GM12878 (cell line): ENCODE measurements around the gene TSR3. TPM values are rescaled to one million over a fixed set of nuclear protein-coding genes. Genes with fewer than 3 reads are reported as not detected.
A peak's percentile ranks its signal among the peaks of the same experiment; 100 is the strongest.

Experiments
- BHLHE40 ChIP-seq, 2 experiments: fragments of 450-650 bp in 1 of 2; IDR thresholded peaks; 2 replicates each; pipeline ENCODE4 v1.6.1; 2011 to 2017; ENCODE audit warnings: low read depth in 2 of 2, borderline replicate concordance in 1 of 2, improper control_type of control experiment in 1 of 2, low read length in 1 of 2, mild to moderate bottlenecking in 1 of 2
- CBX5 ChIP-seq: sonication (generic); IDR thresholded peaks from 2 replicates; pipeline ENCODE4 v1.6.1; 2016; ENCODE audit warnings: low read depth, moderate library complexity, mild to moderate bottlenecking, inconsistent platforms
- EZH2 ChIP-seq: IDR thresholded peaks from 2 replicates; pipeline ENCODE4 v1.6.1; 2012; ENCODE audit warnings: low read depth, mild to moderate bottlenecking, control low read depth, inconsistent platforms, low read length, borderline replicate concordance; ENCODE audit not compliant: control insufficient read depth
- IKZF1 ChIP-seq: fragments of 450-650 bp; conservative IDR thresholded peaks from 2 replicates; pipeline ENCODE4 v1.6.1; 2017; ENCODE audit warnings: antibody characterized with exemption, mild to moderate bottlenecking
- MTA2 ChIP-seq: fragments of 450-650 bp; IDR thresholded peaks from 2 replicates; pipeline ENCODE4 v1.6.1; 2016; ENCODE audit warnings: low read depth, mild to moderate bottlenecking, moderate library complexity
- NR2F1 ChIP-seq: fragments of 450-650 bp; conservative IDR thresholded peaks from 2 replicates; pipeline ENCODE4 v1.6.1; 2017; ENCODE audit warnings: mild to moderate bottlenecking
- STAT3 ChIP-seq: IDR thresholded peaks from 2 replicates; pipeline ENCODE4 v1.6.1; 2011; ENCODE audit warnings: low read depth, low read length, improper control_type of control experiment
- SUPT20H ChIP-seq: IDR thresholded peaks from 2 replicates; pipeline ENCODE4 v1.6.1; 2011; ENCODE audit warnings: low read depth, mild to moderate bottlenecking, low read length, moderate library complexity, borderline replicate concordance; ENCODE audit not compliant: control insufficient read depth
- polyA plus RNA-seq, 11 experiments: library from polyadenylated mRNA; depleted of rRNA in 4 of 11; unstranded in 6 of 11; stranded (reverse) in 5 of 11; fragments of >200 nt; fragmentation: Nextera tagmentation in 4 of 11; fragmentation: Illumina TruSeq in 1 of 11; extraction: Ambion mirVana in 4 of 11; extraction: Trizol in 1 of 11; gene quantifications; 1 replicate in 1 of 11; 2 replicates in 10 of 11; pipeline versions ENCODE4 v1.2.1 to v1.2.3, GENCODE V29; 2011 to 2016; ENCODE audit warnings: inconsistent platforms in 2 of 11, missing spikeins in 2 of 11, low read depth in 1 of 11
- total RNA-seq, 4 experiments: library from RNA; depleted of rRNA in 3 of 4; stranded (reverse); fragments of >200 nt in 3 of 4; fragmentation: Illumina TruSeq in 1 of 4; extraction: Trizol in 1 of 4; gene quantifications; 2 replicates each; pipeline versions ENCODE4 v1.2.1 to v1.2.3, GENCODE V29; 2013 to 2021
- TF ChIP-seq, protein P1 (sequence below): fragments of 450-650 bp; formaldehyde crosslinking; IDR thresholded peaks from 2 replicates; pipeline ENCODE4 v1.4.0; 2022; ENCODE audit warnings: mild to moderate bottlenecking, moderate library complexity
- TF ChIP-seq, protein P2 (sequence below): IDR thresholded peaks from 2 replicates; pipeline ENCODE4 v1.6.1; 2012; ENCODE audit warnings: low read depth, low read length, improper control_type of control experiment
- TF ChIP-seq, protein P3 (sequence below): fragments of 150-350 bp; IDR thresholded peaks from 2 replicates; pipeline ENCODE4 v1.6.1; 2016; ENCODE audit warnings: low read depth, low read length
- TF ChIP-seq, protein P4 (sequence below): fragments of 450-650 bp; IDR thresholded peaks from 2 replicates; pipeline ENCODE4 v1.6.1; 2018; ENCODE audit warnings: mild to moderate bottlenecking, low read depth, moderate library complexity; ENCODE audit not compliant: partially characterized antibody
- TF ChIP-seq, protein P5 (sequence below), 3 experiments: IDR thresholded peaks in 2 of 3; conservative IDR thresholded peaks in 1 of 3; 2 replicates each; pipeline ENCODE4 v1.5.1; 2011; ENCODE audit warnings: low read depth in 3 of 3, low read length in 3 of 3, mild to moderate bottlenecking in 3 of 3, control low read depth in 2 of 3, moderate library complexity in 2 of 3, inconsistent platforms in 1 of 3, mixed read lengths in 1 of 3; ENCODE audit not compliant: control insufficient read depth in 2 of 3, insufficient read depth in 1 of 3; ENCODE audit errors: extremely low read depth in 1 of 3

TSR3 gene
- total and polyA plus RNA-seq, 10 of the 15 experiments (the other 5 are each of a cell fraction or from before 2014, with no cell fraction given) = 3.4 to 108 (median 46.9) TPM

DNA sequence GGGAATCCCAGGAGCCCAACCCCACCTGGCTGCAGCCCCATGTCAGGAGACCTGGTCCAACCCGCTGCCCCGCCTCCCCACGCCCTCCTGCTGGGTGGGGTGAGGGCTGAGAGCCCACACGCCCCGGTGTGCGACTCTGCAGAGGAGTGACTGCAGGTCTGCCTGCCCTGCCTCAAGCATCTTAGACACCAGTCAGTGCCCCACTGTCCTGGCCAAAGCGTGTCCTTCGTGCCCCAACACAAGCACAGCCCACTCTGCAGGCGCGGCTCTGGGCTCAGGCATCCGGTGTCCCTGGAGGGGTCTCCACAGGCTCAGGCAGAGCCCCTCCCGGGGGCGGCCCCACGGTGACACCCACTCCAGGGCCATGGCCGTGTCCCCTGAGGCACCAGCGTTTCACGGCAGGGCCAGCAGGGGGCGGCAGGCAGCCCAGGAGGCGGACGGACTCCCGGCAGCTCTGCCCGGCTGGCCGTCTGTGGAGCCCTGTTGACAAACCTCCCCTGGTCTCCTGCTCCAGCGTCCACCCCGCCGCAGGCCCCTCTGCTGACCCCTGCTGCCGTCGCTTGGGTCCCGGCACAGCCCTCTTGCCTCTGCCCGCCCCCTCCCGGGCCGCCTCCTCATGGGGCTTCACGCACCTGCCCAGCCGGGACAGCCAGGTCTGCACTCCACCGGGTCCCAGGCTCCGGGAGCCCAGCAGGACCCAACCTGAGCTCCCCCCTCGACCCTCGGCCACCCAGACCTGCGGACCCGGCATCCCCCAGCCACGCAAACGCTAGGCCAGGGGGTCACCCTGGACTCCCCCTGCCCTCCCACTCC, 50.8 kb downstream of the TSR3 start (continued):
- TF ChIP-seq BHLHE40 (IDR thresholded peaks at IDR 0.05; ENCODE audit: borderline replicate concordance in 1 of 2, low read depth in 2 of 2, low read length in 1 of 2) = peak in 1 of 2 experiments; percentile 33; a peak in 1 of 4 replicates
- no peak for TF ChIP-seq MTA2
- TF ChIP-seq IKZF1 = peak; percentile 43; the same call in 1 of the 2 replicates
- no peak for TF ChIP-seq SUPT20H
- no peak for TF ChIP-seq EZH2
- TF ChIP-seq NR2F1 = no peak
- TF ChIP-seq, protein P1, sequence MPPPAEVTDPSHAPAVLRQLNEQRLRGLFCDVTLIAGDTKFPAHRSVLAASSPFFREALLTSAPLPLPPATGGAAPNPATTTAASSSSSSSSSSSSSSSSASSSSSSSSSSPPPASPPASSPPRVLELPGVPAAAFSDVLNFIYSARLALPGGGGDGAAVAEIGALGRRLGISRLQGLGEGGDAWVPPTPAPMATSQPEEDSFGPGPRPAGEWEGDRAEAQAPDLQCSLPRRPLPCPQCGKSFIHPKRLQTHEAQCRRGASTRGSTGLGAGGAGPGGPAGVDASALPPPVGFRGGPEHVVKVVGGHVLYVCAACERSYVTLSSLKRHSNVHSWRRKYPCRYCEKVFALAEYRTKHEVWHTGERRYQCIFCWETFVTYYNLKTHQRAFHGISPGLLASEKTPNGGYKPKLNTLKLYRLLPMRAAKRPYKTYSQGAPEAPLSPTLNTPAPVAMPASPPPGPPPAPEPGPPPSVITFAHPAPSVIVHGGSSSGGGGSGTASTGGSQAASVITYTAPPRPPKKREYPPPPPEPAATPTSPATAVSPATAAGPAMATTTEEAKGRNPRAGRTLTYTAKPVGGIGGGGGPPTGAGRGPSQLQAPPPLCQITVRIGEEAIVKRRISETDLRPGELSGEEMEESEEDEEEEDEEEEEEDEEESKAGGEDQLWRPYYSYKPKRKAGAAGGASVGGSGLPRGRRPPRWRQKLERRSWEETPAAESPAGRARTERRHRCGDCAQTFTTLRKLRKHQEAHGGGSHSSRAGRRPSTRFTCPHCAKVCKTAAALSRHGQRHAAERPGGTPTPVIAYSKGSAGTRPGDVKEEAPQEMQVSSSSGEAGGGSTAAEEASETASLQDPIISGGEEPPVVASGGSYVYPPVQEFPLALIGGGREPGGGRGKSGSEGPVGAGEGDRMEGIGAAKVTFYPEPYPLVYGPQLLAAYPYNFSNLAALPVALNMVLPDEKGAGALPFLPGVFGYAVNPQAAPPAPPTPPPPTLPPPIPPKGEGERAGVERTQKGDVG = no peak
- TF ChIP-seq, protein P2, sequence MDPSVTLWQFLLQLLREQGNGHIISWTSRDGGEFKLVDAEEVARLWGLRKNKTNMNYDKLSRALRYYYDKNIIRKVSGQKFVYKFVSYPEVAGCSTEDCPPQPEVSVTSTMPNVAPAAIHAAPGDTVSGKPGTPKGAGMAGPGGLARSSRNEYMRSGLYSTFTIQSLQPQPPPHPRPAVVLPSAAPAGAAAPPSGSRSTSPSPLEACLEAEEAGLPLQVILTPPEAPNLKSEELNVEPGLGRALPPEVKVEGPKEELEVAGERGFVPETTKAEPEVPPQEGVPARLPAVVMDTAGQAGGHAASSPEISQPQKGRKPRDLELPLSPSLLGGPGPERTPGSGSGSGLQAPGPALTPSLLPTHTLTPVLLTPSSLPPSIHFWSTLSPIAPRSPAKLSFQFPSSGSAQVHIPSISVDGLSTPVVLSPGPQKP = no peak
- TF ChIP-seq, protein P3, sequence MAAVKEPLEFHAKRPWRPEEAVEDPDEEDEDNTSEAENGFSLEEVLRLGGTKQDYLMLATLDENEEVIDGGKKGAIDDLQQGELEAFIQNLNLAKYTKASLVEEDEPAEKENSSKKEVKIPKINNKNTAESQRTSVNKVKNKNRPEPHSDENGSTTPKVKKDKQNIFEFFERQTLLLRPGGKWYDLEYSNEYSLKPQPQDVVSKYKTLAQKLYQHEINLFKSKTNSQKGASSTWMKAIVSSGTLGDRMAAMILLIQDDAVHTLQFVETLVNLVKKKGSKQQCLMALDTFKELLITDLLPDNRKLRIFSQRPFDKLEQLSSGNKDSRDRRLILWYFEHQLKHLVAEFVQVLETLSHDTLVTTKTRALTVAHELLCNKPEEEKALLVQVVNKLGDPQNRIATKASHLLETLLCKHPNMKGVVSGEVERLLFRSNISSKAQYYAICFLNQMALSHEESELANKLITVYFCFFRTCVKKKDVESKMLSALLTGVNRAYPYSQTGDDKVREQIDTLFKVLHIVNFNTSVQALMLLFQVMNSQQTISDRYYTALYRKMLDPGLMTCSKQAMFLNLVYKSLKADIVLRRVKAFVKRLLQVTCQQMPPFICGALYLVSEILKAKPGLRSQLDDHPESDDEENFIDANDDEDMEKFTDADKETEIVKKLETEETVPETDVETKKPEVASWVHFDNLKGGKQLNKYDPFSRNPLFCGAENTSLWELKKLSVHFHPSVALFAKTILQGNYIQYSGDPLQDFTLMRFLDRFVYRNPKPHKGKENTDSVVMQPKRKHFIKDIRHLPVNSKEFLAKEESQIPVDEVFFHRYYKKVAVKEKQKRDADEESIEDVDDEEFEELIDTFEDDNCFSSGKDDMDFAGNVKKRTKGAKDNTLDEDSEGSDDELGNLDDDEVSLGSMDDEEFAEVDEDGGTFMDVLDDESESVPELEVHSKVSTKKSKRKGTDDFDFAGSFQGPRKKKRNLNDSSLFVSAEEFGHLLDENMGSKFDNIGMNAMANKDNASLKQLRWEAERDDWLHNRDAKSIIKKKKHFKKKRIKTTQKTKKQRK = no peak
- TF ChIP-seq CBX5 = no peak
- TF ChIP-seq, protein P4, sequence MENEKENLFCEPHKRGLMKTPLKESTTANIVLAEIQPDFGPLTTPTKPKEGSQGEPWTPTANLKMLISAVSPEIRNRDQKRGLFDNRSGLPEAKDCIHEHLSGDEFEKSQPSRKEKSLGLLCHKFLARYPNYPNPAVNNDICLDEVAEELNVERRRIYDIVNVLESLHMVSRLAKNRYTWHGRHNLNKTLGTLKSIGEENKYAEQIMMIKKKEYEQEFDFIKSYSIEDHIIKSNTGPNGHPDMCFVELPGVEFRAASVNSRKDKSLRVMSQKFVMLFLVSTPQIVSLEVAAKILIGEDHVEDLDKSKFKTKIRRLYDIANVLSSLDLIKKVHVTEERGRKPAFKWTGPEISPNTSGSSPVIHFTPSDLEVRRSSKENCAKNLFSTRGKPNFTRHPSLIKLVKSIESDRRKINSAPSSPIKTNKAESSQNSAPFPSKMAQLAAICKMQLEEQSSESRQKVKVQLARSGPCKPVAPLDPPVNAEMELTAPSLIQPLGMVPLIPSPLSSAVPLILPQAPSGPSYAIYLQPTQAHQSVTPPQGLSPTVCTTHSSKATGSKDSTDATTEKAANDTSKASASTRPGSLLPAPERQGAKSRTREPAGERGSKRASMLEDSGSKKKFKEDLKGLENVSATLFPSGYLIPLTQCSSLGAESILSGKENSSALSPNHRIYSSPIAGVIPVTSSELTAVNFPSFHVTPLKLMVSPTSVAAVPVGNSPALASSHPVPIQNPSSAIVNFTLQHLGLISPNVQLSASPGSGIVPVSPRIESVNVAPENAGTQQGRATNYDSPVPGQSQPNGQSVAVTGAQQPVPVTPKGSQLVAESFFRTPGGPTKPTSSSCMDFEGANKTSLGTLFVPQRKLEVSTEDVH = no peak
- TF ChIP-seq, protein P5, sequence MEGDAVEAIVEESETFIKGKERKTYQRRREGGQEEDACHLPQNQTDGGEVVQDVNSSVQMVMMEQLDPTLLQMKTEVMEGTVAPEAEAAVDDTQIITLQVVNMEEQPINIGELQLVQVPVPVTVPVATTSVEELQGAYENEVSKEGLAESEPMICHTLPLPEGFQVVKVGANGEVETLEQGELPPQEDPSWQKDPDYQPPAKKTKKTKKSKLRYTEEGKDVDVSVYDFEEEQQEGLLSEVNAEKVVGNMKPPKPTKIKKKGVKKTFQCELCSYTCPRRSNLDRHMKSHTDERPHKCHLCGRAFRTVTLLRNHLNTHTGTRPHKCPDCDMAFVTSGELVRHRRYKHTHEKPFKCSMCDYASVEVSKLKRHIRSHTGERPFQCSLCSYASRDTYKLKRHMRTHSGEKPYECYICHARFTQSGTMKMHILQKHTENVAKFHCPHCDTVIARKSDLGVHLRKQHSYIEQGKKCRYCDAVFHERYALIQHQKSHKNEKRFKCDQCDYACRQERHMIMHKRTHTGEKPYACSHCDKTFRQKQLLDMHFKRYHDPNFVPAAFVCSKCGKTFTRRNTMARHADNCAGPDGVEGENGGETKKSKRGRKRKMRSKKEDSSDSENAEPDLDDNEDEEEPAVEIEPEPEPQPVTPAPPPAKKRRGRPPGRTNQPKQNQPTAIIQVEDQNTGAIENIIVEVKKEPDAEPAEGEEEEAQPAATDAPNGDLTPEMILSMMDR (IDR thresholded peaks at IDR 0.05 in 2 of 3, conservative IDR thresholded peaks at IDR 0.05 in 1 of 3; ENCODE audit: control insufficient read depth in 2 of 3, extremely low read depth in 1 of 3, insufficient read depth in 1 of 3, low read depth in 3 of 3, low read length in 3 of 3) = peak; percentile 80 to 96 (median 83)
- TF ChIP-seq STAT3 = no peak
